ENCODE results near the gene SOCS4.

SOCS4 gene

GRCh38 chr14:55092341-55092740, 65.3 kb downstream of the SOCS4 start:
- no peak for DNase-seq

GRCh38 chr14:55094292-55095157, 67.5 kb downstream of the SOCS4 start:
- DNase-seq = no peak

- DNase-seq = no peak
These were observed 71.0 kb downstream of the SOCS4 start for GRCh38 chr14:55097881-55098560.

- no peak for DNase-seq
These were observed 71.5 kb downstream of the SOCS4 start for GRCh38 chr14:55098561-55098898.

All from KG1 (cell line).